Prostate gland (tissue), 2 donors: ENCODE measurements around the gene IL1RAPL1. TPM values are rescaled to one million over a fixed set of nuclear protein-coding genes. Genes with fewer than 3 reads are reported as not detected.

ENCODE experiments used
- DNase-seq: peaks from one replicate; pipeline ENCODE4 v3.0.0-alpha.2; 2019; ENCODE audit warnings: low spot score
- H3K27ac ChIP-seq, 2 donors: fragments of 200-600 bp; sonication (generic); 2 replicates each; pipeline ENCODE4 v1.5.1; 2017 to 2019
- H3K27me3 ChIP-seq: fragments of 200-600 bp; sonication (generic); replicated peaks from 2 replicates; pipeline ENCODE4 v1.5.1; 2019; ENCODE audit not compliant: insufficient read depth
- H3K36me3 ChIP-seq, 2 donors: fragments of 200-600 bp; sonication (generic); 1 replicate in 1 of 2; 2 replicates in 1 of 2; pipeline versions ENCODE4 v1.5.1 to v1.8.1; 2017 to 2019
- H3K4me1 ChIP-seq: fragments of 200-600 bp; sonication (generic); replicated peaks from 2 replicates; pipeline ENCODE4 v1.5.1; 2019
- H3K4me3 ChIP-seq, 2 donors: fragments of 200-600 bp; sonication (generic); 2 replicates each; pipeline ENCODE4 v1.5.1; 2017 to 2019
- H3K9me3 ChIP-seq: fragments of 200-600 bp; sonication (generic); 2 replicates; pipeline ENCODE4 v1.5.1; 2017
- CTCF ChIP-seq, 4 experiments: fragments of 200-600 bp in 2 of 4; fragments of 450-650 bp in 2 of 4; sonication (generic) in 2 of 4; IDR thresholded peaks; 1 replicate in 3 of 4; 2 replicates in 1 of 4; pipeline ENCODE4 v1.5.1; 2016 to 2019; ENCODE audit warnings: antibody characterized with exemption in 4 of 4, mild to moderate bottlenecking in 2 of 4, moderate library complexity in 2 of 4
- POLR2A ChIP-seq: fragments of 450-650 bp; IDR thresholded peaks from one replicate; pipeline ENCODE4 v1.6.1; 2016; ENCODE audit warnings: antibody characterized with exemption, mild to moderate bottlenecking
- POLR2AphosphoS5 ChIP-seq: sonication (generic); formaldehyde crosslinking; IDR thresholded peaks from one replicate; pipeline ENCODE4 v1.6.1; 2017; ENCODE audit warnings: antibody characterized with exemption
- WGBS: methylation state at CpG from one replicate; pipeline ENCODE4 v1.1.5; 2018; 5-methylcytosine and 5-hydroxymethylcytosine counted together
- intact Hi-C: fragments of 100-400 bp; cut with DNase I; formaldehyde crosslinking; loops from one replicate; pipeline ENCODE4 v1.14.2; 2022
- total RNA-seq, 2 donors: library from RNA; depleted of rRNA; stranded (reverse); fragments of >200 nt; gene quantifications; one replicate each; pipeline ENCODE4 v1.1.0, GENCODE V29; 2016

The IL1RAPL1 gene
- total RNA-seq, 2 donors from 2014 or later = 0.23 TPM

- Histone ChIP-seq H3K27me3 (no peaks in the 10 kb centered on the region), H3K27ac (no peak overlapping the region), H3K9me3 (no peaks in the 10 kb centered on the region), H3K4me1 (no peaks in the 10 kb centered on the region), H3K36me3 (no peaks in the 10 kb centered on the region), H3K4me3 (no peak overlapping the region)
- TF ChIP-seq POLR2A = no peak
- TF ChIP-seq POLR2AphosphoS5 = no peak
- TF ChIP-seq CTCF (IDR thresholded peaks at IDR 0.05) = no peak
- intact Hi-C loops = no loop called here
- no peak for DNase-seq
- WGBS = 9% methylated on average over 1 of the region's 1 CpG
Measured at GRCh38 chrX:28613558-28613957, 26.3 kb downstream of the IL1RAPL1 start.

GRCh38 chrX:28625223-28625622 is 38.0 kb downstream of the IL1RAPL1 start:
- no peaks in the 10 kb centered on the region for H3K36me3 ChIP-seq
- no peak for DNase-seq
- H3K27me3 ChIP-seq = no peaks in the 10 kb centered on the region
- TF ChIP-seq CTCF (IDR thresholded peaks at IDR 0.05) = no peak
- no peak for TF ChIP-seq POLR2A
- TF ChIP-seq POLR2AphosphoS5 = no peak
- no peaks in the 10 kb centered on the region for H3K4me1 ChIP-seq
- H3K9me3 ChIP-seq = no peaks in the 10 kb centered on the region
- H3K27ac ChIP-seq = no peak overlapping the region
- 67% methylated on average over 2 of the region's 2 CpGs for WGBS
- intact Hi-C loops = no loop called here
- H3K4me3 ChIP-seq = no peak overlapping the region

DNA sequence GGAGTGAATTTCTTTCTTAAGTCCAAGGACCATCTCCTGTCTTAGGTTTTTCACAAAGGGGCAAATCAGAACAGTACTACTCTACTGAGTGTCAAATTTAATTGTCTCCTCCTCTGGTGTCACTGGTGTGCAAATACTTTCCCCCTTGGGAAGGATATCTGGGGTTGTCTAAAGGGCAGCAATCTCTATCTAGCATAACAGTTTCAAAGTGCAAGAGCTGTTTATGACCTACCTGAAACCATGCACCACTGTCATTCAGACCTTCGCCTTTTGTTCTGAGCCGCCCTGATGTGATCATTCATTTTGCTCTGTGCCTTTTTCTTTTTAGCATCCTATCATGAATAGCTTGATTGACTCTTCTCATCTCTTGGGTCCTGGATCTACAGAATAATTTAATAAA is 39.3 kb downstream of the IL1RAPL1 start:
- TF ChIP-seq POLR2A (no peak), POLR2AphosphoS5 (no peak), CTCF (IDR thresholded peaks at IDR 0.05) (no peak)
- 89% methylated on average over 2 of the region's 2 CpGs for WGBS
- Histone ChIP-seq H3K4me1 (no peaks in the 10 kb centered on the region), H3K4me3 (no peak overlapping the region), H3K9me3 (no peaks in the 10 kb centered on the region), H3K27ac (no peak overlapping the region), H3K27me3 (no peaks in the 10 kb centered on the region), H3K36me3 (no peaks in the 10 kb centered on the region)
- no peak for DNase-seq
- intact Hi-C loops = no loop called here

DNA sequence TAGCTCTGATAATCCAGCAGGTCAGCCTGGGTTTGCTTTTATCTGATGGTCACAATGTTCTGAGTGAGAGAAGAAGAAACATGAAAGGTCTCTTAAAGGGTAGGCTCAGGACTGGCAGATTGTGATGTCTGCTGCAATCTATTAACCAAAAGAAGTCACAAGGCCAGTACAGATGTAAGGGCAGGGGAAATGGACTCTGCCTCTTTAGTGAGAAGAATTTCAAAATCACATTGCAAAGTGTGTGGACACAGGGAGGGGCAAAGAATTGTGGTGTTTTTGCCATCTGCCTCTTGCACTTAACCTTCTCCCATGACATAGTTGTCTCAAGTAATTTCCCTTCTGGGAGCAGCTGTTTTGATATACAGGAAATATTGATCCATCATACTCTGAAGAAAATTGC is 40.9 kb downstream of the IL1RAPL1 start:
- no peak overlapping the region for H3K27ac ChIP-seq
- H3K4me3 ChIP-seq = no peak overlapping the region
- intact Hi-C loops = no loop called here
- no peaks in the 10 kb centered on the region for H3K9me3 ChIP-seq
- no peaks in the 10 kb centered on the region for H3K4me1 ChIP-seq
- no peaks in the 10 kb centered on the region for H3K36me3 ChIP-seq
- H3K27me3 ChIP-seq = no peaks in the 10 kb centered on the region
- TF ChIP-seq POLR2AphosphoS5 = no peak
- TF ChIP-seq CTCF (IDR thresholded peaks at IDR 0.05) = no peak
- no peak for TF ChIP-seq POLR2A
- DNase-seq = no peak

GRCh38 chrX:28638775-28639174 is 51.5 kb downstream of the IL1RAPL1 start:
- WGBS = 77% methylated on average over 3 of the region's 3 CpGs
- DNase-seq = no peak
- TF ChIP-seq POLR2A = no peak
- no peak for TF ChIP-seq CTCF (IDR thresholded peaks at IDR 0.05)
- TF ChIP-seq POLR2AphosphoS5 = no peak
- Histone ChIP-seq H3K4me1 (no peaks in the 10 kb centered on the region), H3K36me3 (no peaks in the 10 kb centered on the region), H3K4me3 (no peak overlapping the region), H3K27ac (no peak overlapping the region), H3K9me3 (no peaks in the 10 kb centered on the region), H3K27me3 (no peaks in the 10 kb centered on the region)
- intact Hi-C loops = no loop called here
